T-helper 2 cell treated with Interferon-gamma antibody and Interleukin-4, amounts not matched to agents 100 ng/mL and 5 ng/mL, for 36 hours (primary cell): ENCODE results near the gene DPP10. TPM values are rescaled to one million over a fixed set of nuclear protein-coding genes. Genes with fewer than 3 reads are reported as not detected.
"Not testable (repeated sequence)": the region's sequence is repeated elsewhere in the genome, so short reads cannot be mapped to it uniquely, and the experiment has no call there.

Experiments used
- intact Hi-C: fragments of 100-400 bp; cut with micrococcal nuclease; formaldehyde crosslinking; loops from one replicate; pipeline ENCODE4 v1.15.1; 2023
- total RNA-seq: library from RNA; stranded (reverse); gene quantifications from 2 replicates; pipeline ENCODE4 v1.2.3, GENCODE V29; 2022

The DPP10 gene
- total RNA-seq, 1 donor from 2014 or later = not detected

- intact Hi-C loops = no loop called here
Observed at GRCh38 chr2:115396579-115396978, 954.1 kb downstream of the DPP10 start.

DNA sequence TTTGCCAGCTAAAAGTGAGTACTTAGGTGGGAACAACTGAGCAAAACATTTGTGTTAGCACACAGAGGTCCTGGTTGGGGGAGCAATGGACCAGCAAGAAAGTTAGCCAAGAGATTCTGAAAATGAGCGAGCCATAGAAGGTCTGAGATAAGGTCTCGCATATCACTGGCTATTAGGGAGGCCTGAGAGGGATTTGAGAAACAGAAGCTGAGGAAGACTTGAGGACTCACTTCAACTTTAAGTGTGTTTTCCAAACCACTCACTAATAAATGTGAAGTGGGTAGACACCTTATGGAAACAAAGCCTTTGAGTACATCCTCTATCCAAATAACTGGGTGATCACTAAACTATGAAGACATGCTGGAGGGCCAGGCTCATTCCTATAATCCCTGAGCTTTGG lies 958.5 kb downstream of the DPP10 start:
- intact Hi-C loops = no loop called here

GRCh38 chr2:115412501-115412900 lies 970.1 kb downstream of the DPP10 start:
- intact Hi-C loops = no loop called here

GRCh38 chr2:115413791-115414190 lies 971.4 kb downstream of the DPP10 start:
- intact Hi-C loops = no loop called here

DNA sequence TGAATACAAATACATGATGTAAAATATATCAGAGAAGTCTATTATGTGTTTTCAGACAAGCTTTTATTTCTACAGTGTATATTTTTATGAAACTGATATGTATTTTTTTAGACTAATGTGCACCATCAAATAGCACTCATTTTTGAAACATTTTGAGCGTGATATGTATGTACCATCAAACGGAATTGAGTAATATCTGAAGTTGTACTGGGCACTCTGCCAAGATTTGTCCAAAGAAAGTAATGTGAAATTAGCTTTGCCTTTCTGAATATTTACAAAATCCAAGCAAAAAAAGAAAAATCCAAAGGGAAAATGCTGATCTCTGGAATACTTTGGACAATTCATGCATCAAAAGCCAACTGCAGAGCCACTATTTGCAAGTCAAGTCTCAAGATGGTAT lies 972.0 kb downstream of the DPP10 start:
- intact Hi-C loops = no loop called here

- intact Hi-C loops = no loop called here
Observed at GRCh38 chr2:115422004-115422634, 979.7 kb downstream of the DPP10 start.

GRCh38 chr2:115427436-115427835 lies 985.0 kb downstream of the DPP10 start:
- intact Hi-C loops = no loop called here

DNA sequence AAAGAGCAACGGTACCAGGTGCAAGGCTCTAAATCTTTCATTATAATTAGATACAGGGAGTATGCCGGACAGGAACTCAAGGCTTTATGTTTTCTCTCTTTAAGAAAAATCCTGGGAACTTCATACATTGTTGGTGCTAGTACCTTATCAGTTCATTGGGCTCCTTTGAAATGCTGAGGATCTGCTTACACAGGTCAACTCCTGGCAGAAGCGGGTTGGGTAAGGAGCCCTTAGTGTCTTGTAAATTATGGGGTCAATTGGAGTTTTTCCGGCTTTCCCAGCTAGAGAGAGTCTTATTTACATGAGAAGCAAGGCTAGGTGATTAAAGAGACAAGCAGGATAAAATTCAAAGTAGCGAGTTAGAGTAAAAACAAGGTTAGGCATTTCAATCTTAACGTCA lies 998.3 kb downstream of the DPP10 start:
- intact Hi-C loops = not testable (repeated sequence)

- intact Hi-C loops = no loop called here
Observed at GRCh38 chr2:115443539-115444185, 1001.2 kb downstream of the DPP10 start.

DNA sequence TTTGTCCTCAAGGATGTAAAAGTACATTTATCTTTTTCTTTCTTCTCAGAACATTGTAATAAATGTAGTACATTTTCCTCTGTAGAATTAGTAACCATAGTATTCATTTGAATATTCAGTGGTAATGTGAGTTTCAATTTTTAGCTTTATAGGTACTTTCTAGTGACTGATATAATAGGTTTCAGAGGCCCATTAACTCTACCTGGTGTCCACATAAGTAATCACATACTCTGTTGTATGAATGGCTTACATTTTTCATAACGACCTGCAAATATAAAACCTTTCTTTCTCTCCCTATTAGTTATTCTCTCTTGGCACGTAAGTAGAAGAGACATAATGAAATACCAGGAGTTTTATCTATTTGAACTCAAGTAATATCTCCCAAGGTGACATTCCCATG lies 1017.6 kb downstream of the DPP10 start:
- intact Hi-C loops = no loop called here

GRCh38 chr2:115480741-115481140 lies 1038.3 kb downstream of the DPP10 start:
- intact Hi-C loops = no loop called here

- intact Hi-C loops = no loop called here
Observed at GRCh38 chr2:115481842-115482241, 1039.4 kb downstream of the DPP10 start.

DNA sequence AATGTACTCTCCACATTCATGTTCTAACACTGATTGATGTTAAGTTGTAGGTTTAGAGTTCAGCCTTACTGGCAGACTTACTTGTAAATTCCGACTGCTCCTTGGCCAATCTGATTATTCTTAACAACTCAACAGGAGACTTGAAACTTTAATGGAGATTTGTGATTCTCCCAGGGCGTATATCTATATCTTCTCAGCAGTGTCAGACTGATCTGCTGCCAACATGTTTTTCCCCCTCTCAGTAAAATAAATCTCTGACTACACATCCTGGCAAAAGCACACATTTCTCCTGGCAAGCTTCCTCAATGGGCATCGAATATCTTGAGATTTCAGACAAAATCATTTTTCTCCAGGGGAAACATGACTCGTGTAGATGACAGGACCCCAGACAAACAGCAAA lies 1041.2 kb downstream of the DPP10 start:
- intact Hi-C loops = no loop called here

DNA sequence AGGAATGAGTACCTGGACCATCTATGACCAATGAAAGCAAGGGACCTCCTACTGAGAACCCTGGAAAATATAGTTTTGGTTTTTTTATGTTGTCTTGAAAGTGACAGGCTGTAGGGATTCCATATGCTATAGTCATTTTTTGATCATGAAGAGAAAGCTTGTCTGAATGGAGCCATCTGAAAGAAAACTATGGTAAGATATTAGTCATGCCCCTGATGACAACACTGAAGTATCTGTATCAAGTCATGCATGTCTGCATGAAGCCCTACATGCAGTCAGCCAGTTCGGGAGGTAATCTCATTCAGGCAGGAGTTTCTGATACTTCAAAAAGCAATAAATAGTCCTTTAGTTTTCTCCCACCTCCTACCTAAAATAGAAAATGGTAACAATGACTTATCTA lies 1042.0 kb downstream of the DPP10 start:
- intact Hi-C loops = no loop called here

GRCh38 chr2:115484983-115485382 lies 1042.5 kb downstream of the DPP10 start:
- intact Hi-C loops = no loop called here

DNA sequence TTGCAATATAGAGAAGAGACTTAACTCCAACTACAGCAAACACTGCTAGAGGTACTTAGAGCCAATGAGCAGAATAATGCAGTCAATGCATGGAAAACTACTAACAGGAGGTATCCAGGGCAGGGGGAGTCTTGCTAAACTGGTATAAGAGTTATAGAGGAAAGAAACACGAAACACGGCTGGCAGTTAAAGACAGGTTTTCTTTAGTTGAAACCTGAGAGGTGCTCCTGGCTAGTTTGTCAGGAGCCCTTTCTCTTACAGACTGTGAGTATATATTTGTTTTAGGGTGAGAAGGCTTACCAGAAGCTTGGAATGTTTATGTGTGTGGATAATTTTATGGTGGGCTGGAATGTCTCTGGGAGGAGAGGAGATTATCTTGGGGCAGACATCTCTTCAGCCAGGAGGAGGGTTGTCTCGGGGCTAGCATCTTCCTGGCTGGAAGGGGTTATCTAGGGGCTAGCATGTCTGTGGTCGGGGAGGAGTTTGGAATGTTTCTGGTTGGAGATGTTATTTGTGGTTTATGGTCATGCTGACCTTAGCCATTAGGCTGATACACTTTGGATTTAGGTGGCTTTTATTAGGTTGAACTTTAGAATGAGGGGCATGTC lies 1048.8 kb downstream of the DPP10 start:
- intact Hi-C loops = no loop called here

DNA sequence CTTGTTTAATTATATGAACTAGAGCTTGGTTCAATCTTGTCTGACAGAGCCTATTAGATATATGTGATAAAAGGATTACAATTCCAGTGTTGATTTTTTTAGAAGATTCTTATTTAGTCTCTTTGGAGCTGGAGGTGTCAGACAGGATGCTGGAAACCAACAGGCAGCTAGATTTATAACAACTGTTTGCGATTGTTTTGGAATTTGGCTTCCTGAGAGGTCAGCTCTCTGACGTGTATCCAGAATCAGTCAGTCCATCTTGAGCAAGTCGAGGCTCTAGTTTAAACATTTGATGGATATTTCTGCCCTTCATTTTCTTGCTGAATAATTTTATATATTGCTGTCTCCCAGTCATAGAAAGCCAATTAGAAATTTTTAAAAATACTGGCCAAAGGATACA lies 1062.9 kb downstream of the DPP10 start:
- intact Hi-C loops = no loop called here

- intact Hi-C loops = no loop called here
Observed at GRCh38 chr2:115520727-115521126, 1078.3 kb downstream of the DPP10 start.

- intact Hi-C loops = no loop called here
Observed at GRCh38 chr2:115524452-115524851, 1082.0 kb downstream of the DPP10 start.

- intact Hi-C loops = no loop called here
Observed at GRCh38 chr2:115529627-115530026, 1087.2 kb downstream of the DPP10 start.

GRCh38 chr2:115533081-115533480 lies 1090.6 kb downstream of the DPP10 start:
- intact Hi-C loops = no loop called here

- intact Hi-C loops = no loop called here
Observed at GRCh38 chr2:115541814-115542213, 1099.4 kb downstream of the DPP10 start.

- intact Hi-C loops = no loop called here
Observed at GRCh38 chr2:115542331-115542730, 1099.9 kb downstream of the DPP10 start.
